Activated CD4-positive, alpha-beta T cell treated with anti-CD3 and anti-CD28 coated beads for 48 hours (primary cell): Measurements from ENCODE around the gene TMA7.

Experiments used
- DNase-seq: peaks from one replicate; pipeline ENCODE4 v3.0.0-alpha.2; 2020

TMA7 gene

DNA sequence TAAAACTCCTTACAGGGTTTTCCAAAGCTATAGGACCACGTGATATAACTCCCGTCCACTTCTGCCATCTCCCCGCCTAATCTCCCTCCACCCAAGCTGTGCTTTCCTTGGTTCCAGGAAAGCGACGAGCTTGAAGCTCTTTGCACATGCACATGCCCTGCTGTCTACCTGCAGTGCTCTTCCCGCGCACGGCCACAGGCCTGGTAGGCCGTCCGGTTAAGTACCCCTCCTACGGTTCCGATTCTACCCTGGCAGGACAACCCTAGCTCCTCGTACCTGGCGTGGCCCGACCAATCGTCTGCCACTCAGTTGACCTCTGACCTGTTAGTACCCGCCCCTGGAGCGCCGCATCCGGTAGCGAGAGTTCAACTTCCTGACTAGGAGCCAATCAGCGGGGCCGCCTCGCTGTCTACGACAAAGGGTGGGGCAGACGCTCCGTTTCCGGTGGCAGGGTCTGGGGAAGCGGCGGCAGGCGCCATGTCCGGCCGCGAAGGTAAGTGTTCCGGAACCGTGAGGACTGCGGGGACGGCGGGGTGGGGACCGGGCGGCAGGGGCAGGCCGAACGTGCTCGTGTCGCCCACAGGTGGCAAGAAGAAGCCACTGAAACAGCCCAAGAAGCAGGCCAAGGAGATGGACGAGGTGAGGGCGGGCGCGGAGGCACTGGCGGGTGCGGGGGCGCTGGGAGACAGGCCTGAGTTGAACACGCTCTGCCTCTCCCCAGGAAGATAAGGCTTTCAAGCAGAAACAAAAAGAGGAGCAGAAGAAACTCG, at the start of gene TMA7, which contains the start of gene CCDC51:
TSS of gene TMA7 (plus strand) at position 438 of the 770 bp plus-strand sequence. CDS start at position 478, 40 bp downstream.
TSS of gene CCDC51 (minus strand) at position 300 of the 770 bp plus-strand sequence. CDS start 4,991 bp downstream, outside the sequence.
- peak; percentile 99 for DNase-seq

DNA sequence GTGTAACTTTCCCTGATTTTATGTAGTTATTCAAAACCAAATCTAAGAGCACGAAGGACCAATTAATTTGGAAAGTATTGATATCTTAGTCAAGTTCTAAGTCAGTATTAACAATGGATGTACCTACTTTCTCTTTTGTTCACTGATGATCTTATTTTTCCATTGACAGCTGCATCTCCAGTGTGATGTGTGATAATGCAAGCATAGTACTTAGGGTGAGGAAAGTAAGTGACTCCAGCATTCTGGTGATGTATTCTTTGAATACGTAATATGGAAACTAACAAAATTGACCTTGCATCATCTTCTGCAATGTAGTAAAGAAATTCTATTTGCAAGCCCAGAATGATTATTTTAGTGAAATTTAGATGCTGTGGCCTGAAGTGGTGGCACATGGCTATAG, 45.7 kb upstream of the TMA7 start:
- DNase-seq = no peak

GRCh38 chr3:48395714-48396113, 44.3 kb upstream of the TMA7 start:
- DNase-seq = no peak

- DNase-seq = no peak
Measured at GRCh38 chr3:48397767-48398681, 42.0 kb upstream of the TMA7 start.

DNA sequence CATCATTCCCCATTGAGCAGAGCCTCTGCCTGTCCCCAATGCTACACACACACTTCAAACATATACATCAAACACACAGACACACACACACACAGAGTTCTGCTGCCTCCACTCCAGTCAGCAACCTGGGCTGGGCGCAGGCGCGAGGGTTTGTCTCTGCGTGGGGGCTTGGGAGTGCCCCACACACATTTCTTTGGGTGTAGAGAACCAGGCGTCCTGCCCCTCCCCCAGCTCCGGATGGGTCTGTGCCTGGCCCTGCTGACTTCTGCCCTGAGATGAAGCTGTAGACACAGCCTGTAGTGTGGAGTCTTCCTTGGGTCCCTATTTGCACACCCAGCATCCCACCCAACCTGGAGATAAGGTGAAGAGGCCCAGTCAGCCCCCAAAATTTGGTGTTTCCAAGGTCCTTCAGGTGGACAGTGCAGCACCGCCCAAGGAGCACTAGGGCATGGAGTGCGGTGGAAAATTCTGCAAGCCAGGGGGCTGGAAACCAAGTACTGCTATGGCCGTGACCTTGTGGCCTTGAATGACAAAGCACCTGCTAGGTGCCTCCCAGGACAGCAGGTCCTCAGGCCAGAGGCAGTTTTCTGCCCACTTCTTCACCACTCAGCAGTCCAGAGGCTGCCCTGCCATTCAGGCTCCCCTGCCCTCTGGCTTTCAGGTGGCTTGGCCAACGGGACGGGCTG, 41.2 kb upstream of the TMA7 start:
- DNase-seq = no peak

DNA sequence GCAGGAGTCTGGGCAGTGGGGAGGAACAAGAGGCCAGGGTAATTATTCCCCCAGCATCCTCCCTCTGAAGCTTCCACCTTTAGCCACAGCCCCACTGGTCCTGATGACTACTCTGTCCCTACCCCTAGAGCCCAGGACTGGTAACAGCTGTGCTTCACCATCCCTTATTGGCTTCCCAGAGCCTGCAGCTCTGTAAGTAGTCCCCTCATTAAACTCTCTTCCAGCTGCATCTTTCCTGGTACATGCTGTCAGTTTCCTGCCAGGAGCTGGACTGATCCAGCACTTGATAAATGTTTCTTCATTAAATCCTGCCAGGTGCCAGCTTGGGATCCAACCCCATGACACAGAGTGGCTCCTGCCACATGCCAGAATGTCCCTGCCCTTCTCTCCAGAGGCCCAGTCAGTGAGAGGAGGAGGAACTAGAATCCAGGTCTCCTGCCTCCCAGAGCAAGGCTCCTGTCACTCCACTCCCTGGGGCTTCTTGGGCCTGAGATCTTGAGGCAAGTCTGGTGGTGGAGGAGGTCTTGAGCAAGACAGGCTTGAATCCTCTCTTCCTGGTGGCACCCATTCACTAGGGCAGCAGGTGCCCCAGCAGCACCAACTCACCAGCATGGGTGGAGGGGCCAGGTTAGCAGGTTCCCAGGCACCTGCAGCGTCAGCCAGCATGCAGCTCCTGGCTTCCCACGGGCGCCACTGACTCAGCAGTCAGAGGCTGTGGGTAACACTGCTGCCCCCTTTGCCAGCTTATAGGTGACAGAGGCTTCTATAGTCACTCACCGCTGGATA, 40.5 kb upstream of the TMA7 start:
- DNase-seq = no peak

DNA sequence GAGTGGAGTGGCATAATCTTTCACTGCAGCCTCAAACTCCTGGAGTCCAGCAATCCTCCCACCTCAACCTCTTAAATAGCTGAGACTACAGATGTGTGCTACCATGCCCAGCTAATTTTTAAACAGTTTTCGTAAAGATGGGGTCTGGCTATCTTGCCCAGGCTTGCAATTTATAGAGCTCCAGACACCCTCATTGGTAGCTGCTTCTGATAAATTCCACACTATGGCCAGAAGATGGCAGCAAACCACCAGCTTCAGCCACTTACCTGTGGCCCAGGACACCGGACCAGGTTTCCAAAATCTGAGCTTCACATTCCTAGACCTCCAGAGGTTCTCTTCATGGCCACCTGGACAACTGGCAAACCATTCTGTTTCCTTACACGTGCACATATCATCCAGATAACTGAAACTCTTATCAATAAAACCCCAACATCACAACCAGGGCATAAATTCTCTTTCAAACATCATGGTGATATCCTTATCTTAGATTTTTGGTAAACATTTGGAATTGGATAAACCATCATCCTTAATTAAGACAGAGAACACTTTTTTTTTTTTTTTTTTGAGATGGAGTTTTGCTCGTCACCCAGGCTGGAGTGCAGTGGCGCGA, 39.1 kb upstream of the TMA7 start:
- DNase-seq = peak; percentile 67

DNA sequence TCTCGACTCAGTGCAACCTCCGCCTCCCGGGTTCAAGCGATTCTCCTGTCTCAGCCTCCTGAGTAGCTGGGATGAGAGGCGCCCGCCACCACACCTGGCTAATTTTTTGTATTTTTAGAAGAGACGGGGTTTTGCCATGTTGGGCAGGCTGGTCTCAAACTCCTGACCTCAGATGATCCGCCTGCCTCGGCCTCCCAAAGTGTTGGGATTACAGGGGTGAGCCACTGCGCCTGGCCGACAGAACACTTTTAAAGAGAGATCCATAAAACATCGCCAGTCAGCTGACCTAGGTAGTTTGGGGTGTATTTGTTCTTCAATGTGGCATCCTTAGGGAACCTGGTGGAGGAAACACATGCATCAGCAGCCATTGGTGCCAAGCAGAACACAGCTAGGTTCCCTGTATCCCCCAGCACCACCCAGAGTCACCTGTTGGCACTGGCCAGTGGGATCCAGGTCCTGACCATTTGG, 38.6 kb upstream of the TMA7 start:
- peak; percentile 1 for DNase-seq

- DNase-seq = peak; percentile 8
Measured at GRCh38 chr3:48402281-48402732, 37.8 kb upstream of the TMA7 start.

GRCh38 chr3:48402907-48403306, 37.1 kb upstream of the TMA7 start:
- no peak for DNase-seq

GRCh38 chr3:48403533-48404439, 36.3 kb upstream of the TMA7 start:
- peak; percentile 1 for DNase-seq

DNA sequence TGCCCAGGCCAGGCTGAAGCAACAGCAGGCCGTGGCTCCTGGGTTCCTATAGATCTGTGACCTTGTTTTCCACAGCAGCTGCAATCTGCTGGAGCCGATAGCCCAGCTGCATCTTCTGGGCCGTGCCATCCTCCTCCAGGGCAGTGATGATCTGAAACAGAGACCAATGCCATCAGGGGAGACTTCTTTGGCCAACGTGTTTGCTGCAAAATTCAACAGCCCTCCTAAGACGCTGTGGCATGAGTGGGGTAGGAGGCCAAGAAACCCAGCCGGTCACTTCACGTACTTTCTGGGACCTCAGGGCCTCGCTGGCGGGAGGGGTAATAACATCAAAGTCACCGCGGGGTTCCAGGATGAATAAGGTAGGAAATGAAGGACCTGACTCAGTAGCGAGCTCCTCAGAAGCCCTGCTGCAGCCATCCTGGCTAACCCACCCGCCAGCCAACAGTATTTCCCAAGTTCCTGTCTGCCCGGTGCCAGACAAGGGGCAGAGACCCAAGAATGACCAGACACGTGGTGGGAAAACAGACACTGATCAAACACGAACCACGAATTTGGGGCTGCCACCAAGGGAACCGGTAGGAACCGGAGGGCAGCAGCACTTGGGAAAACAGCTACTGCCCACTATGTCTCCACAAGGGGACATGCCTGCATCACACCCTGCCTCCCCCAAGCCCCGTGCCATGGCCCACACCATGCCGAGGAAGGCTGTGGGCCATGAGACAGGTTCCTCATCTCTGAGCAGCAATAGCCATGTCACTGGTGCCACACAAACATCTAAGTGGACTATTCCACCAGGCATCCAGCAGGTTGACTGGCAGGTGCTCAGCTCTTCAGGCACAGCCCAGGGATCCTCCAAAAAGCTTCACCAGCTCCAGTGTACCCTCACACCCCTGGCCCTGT, 35.4 kb upstream of the TMA7 start:
- DNase-seq = peak; percentile 1

DNA sequence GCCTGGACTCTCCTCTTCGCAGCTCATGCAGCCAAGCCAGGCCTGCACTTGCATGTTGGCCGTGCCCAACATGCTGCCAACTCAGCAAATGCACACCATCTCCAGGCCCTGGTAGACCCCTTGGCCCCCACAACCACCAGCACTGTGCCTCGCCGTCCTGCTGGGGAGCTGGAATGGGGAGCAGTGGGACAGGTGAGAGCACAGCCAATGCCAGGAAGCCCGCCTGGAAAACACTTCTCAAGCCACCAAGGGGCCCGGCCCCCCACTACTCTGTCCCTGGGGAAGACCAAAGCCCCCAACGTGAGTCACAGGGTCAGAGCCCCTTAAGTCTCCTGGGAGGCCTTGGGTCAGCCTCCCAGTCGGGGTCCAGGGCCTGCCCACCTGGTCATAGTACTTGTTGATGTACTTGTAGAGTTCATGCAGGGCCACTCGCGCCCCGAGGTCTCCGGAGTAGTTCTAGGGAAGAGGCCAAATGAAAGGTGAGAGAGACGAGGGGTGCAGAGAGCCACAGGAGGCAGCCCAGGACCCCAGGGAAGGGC, 34.6 kb upstream of the TMA7 start:
- peak; percentile 0 for DNase-seq

- DNase-seq = no peak
Measured at GRCh38 chr3:48405971-48406370, 34.1 kb upstream of the TMA7 start.

- DNase-seq = peak; percentile 1
Measured at GRCh38 chr3:48406443-48407431, 33.3 kb upstream of the TMA7 start.

GRCh38 chr3:48407542-48408099, 32.4 kb upstream of the TMA7 start:
- no peak for DNase-seq

- no peak for DNase-seq
Measured at GRCh38 chr3:48408823-48409281, 31.2 kb upstream of the TMA7 start.
